ENCODE results near the gene CD3D.

CD3D gene

GRCh38 chr11:118342503-118343161, at the start of gene CD3D:
TSS of gene CD3D (minus strand) at chr11:118342705. CDS start at chr11:118342607, 98 bp downstream.
- no peak for DNase-seq

- no peak for DNase-seq
Measured at GRCh38 chr11:118383657-118384056, 41.2 kb upstream of the CD3D start.

GRCh38 chr11:118382954-118383353, 40.4 kb upstream of the CD3D start:
- DNase-seq: no peak

GRCh38 chr11:118380571-118380970, 38.1 kb upstream of the CD3D start:
- no peak for DNase-seq

GRCh38 chr11:118379497-118379896, 37.0 kb upstream of the CD3D start:
- DNase-seq: no peak

GRCh38 chr11:118375978-118376377, 33.5 kb upstream of the CD3D start:
- no peak for DNase-seq

GRCh38 chr11:118374729-118375128, 32.2 kb upstream of the CD3D start:
- DNase-seq: no peak

GRCh38 chr11:118373871-118374270, 31.4 kb upstream of the CD3D start:
- DNase-seq: no peak

- DNase-seq: no peak
Measured at GRCh38 chr11:118373263-118373662, 30.8 kb upstream of the CD3D start.

GRCh38 chr11:118370774-118371173, 28.3 kb upstream of the CD3D start:
- DNase-seq: no peak

GRCh38 chr11:118366287-118366686, 23.8 kb upstream of the CD3D start:
- no peak for DNase-seq

- DNase-seq: no peak
Measured at GRCh38 chr11:118364956-118365615, 22.6 kb upstream of the CD3D start.

- peak; percentile 95 for DNase-seq
Measured at GRCh38 chr11:118359295-118359958, 16.9 kb upstream of the CD3D start, which contains the start of gene UBE4A. TSS of gene UBE4A (plus strand) at chr11:118359600. CDS start at chr11:118365081, 5,481 bp downstream.

- DNase-seq: no peak
Measured at GRCh38 chr11:118358071-118358470, 15.6 kb upstream of the CD3D start.

- DNase-seq: no peak
Measured at GRCh38 chr11:118353084-118353710, 10.7 kb upstream of the CD3D start.

GRCh38 chr11:118349475-118349874, 7.0 kb upstream of the CD3D start:
- DNase-seq: no peak

GRCh38 chr11:118343981-118344515, 1.5 kb upstream of the CD3D start, which contains the start of gene CD3G:
TSS of gene CD3G (plus strand) at chr11:118344344. CDS start at chr11:118344424, 80 bp downstream.
- DNase-seq: no peak

GRCh38 chr11:118343248-118343647, 743 bp upstream of the CD3D start:
- no peak for DNase-seq

GRCh38 chr11:118341815-118342489, 553 bp downstream of the CD3D start:
- DNase-seq: no peak

- no peak for DNase-seq
Measured at GRCh38 chr11:118341261-118341660, 1.2 kb downstream of the CD3D start.

- no peak for DNase-seq
Measured at GRCh38 chr11:118340449-118340848, 2.1 kb downstream of the CD3D start.

- no peak for DNase-seq
Measured at GRCh38 chr11:118339281-118339961, 3.1 kb downstream of the CD3D start.
